ENCODE measurements around the gene ACTN1. TPM values are rescaled to one million over a fixed set of nuclear protein-coding genes. Genes with fewer than 3 reads are reported as not detected.

The ACTN1 gene
- polyA plus RNA-seq, 3 donors: 41.4 to 75.0 (median 69.4) TPM

GRCh38 chr14:68932231-68932630 lies 46.9 kb downstream of the ACTN1 start:
- H3K79me2 ChIP-seq (ENCODE audit: insufficient read depth, low read length): peaks cover 96% of the 10 kb centered on the region
- Mint-ChIP-seq H3K4me1 (peaks cover 89% of the 10 kb centered on the region), H3K9me3 (no peaks in the 10 kb centered on the region), H3K27ac (peak overlapping the region; percentile 97 to 99 (median 99)), H3K4me3 (no peak overlapping the region), H3K36me3 (peaks cover 26 to 52% of the 10 kb centered on the region in 2 donors), H3K27me3 (ENCODE audit: low read depth in 3 of 3) (peaks cover 0 to 1% (median 0%) of the 10 kb centered on the region in 3 donors)
- peak overlapping the region; percentile 14 for H3K4me2 ChIP-seq (replicated peaks; ENCODE audit: extremely low read depth, low read length, poor library complexity, severe bottlenecking)
- H2AFZ ChIP-seq (ENCODE audit: insufficient read depth, low read depth, low read length, poor library complexity, severe bottlenecking): no peak overlapping the region
- WGBS (ENCODE audit: insufficient coverage): no CpG with 5 or more reads among the region's 4 CpGs
- H3K36me3 ChIP-seq (replicated peaks in 1 of 2; ENCODE audit: control insufficient read depth in 1 of 2, insufficient read depth in 2 of 2, low read length in 2 of 2): peaks cover 0 to 13% of the 10 kb centered on the region in 2 donors
- peak overlapping the region; percentile 76 for H3K9ac ChIP-seq (ENCODE audit: insufficient read depth, low read length, poor library complexity, severe bottlenecking)
- H3K4me1 ChIP-seq (ENCODE audit: control insufficient read depth in 1 of 2, insufficient read depth in 2 of 2, low read length in 2 of 2): peaks cover 73 to 83% of the 10 kb centered on the region in 2 donors
- no peaks in the 10 kb centered on the region for H4K20me1 ChIP-seq (ENCODE audit: insufficient read depth, low read length)
- peak; percentile 59 to 83 (median 66) for DNase-seq
- peak overlapping the region; percentile 87 to 95 for H3K27ac ChIP-seq (ENCODE audit: low read depth in 1 of 2, low read length in 2 of 2)
- intact Hi-C loops (cut with micrococcal nuclease): loop anchor here in 1 of 2 donors (5.0 kb wide), 1 partner anchor 110 kb away; no protein-coding TSS in a partner anchor
- H3K9me3 ChIP-seq (replicated peaks in 1 of 2; ENCODE audit: control insufficient read depth in 1 of 2, insufficient read depth in 1 of 2, low read length in 2 of 2): no peaks in the 10 kb centered on the region
- no peaks in the 10 kb centered on the region for H3K27me3 ChIP-seq (ENCODE audit: control insufficient read depth in 2 of 2, insufficient read depth in 2 of 2, low read length in 2 of 2)
- no peak overlapping the region for H3K4me3 ChIP-seq (replicated peaks in 1 of 3; ENCODE audit: low read depth in 2 of 3, low read length in 3 of 3)
- no peak for TF ChIP-seq CTCF (IDR thresholded peaks at IDR 0.05)

DNA sequence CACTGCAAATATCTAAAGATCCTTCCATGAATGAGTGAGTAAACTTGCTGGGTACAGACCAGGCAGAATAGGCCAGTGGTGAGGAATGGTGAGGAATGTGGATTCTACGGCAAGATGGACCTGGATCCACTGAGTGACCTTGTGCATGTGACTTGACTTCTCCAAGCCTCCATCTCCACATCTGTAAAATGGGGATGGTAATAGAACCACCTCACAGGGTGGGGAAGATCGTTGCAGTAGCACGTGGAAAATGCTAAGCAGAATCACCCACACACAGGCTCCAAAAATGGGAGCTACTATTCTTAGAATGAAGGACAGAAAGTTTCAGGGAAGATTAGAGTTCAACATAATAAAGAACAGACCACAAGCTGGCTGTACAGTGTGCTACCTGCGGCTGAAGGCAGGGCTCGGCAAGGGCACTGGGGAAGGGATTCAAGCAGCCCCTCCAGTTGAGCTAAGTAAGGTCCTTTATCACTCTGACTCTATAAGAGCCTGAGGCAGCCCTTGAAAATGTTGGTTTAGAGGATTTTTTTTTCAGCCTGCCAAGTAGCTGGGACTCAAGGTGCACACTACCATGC lies 47.5 kb downstream of the ACTN1 start:
- H3K27ac ChIP-seq (ENCODE audit: low read depth in 1 of 2, low read length in 2 of 2): peak overlapping the region; percentile 87 to 95
- peaks cover 74 to 83% of the 10 kb centered on the region in 2 donors for H3K4me1 ChIP-seq (ENCODE audit: control insufficient read depth in 1 of 2, insufficient read depth in 2 of 2, low read length in 2 of 2)

More for the DNA sequence above, 47.5 kb downstream of the ACTN1 start:
- H3K36me3 ChIP-seq (replicated peaks in 1 of 2; ENCODE audit: control insufficient read depth in 1 of 2, insufficient read depth in 2 of 2, low read length in 2 of 2): peaks cover 0 to 9% of the 10 kb centered on the region in 2 donors
- H3K4me3 Mint-ChIP-seq: peak overlapping the region in 1 of 2 donors; percentile 45
- no peak for DNase-seq
- H3K4me2 ChIP-seq (replicated peaks; ENCODE audit: extremely low read depth, low read length, poor library complexity, severe bottlenecking): no peak overlapping the region
- H2AFZ ChIP-seq (ENCODE audit: insufficient read depth, low read depth, low read length, poor library complexity, severe bottlenecking): no peak overlapping the region
- H3K9me3 Mint-ChIP-seq: peaks cover 0 to 5% (median under 1%) of the 10 kb centered on the region in 7 donors
- intact Hi-C loops (cut with micrococcal nuclease): loop anchor here in 1 of 2 donors (5.0 kb wide), 1 partner anchor 111 kb away; no protein-coding TSS in a partner anchor
- H3K9me3 ChIP-seq (replicated peaks in 1 of 2; ENCODE audit: control insufficient read depth in 1 of 2, insufficient read depth in 1 of 2, low read length in 2 of 2): peaks cover 0 to 1% of the 10 kb centered on the region in 2 donors
- H3K9ac ChIP-seq (ENCODE audit: insufficient read depth, low read length, poor library complexity, severe bottlenecking): peak overlapping the region; percentile 76
- H3K27me3 ChIP-seq (ENCODE audit: control insufficient read depth in 2 of 2, insufficient read depth in 2 of 2, low read length in 2 of 2): no peaks in the 10 kb centered on the region
- TF ChIP-seq CTCF (IDR thresholded peaks at IDR 0.05): no peak
- peaks cover 27 to 52% of the 10 kb centered on the region in 2 donors for H3K36me3 Mint-ChIP-seq
- WGBS (ENCODE audit: insufficient coverage): 92% methylated on average over 2 of the region's 5 CpGs
- peak overlapping the region; percentile 97 to 99 (median 99) for H3K27ac Mint-ChIP-seq
- no peaks in the 10 kb centered on the region for H4K20me1 ChIP-seq (ENCODE audit: insufficient read depth, low read length)
- H3K4me3 ChIP-seq (replicated peaks in 1 of 3; ENCODE audit: low read depth in 2 of 3, low read length in 3 of 3): no peak overlapping the region
- peaks cover 96% of the 10 kb centered on the region for H3K79me2 ChIP-seq (ENCODE audit: insufficient read depth, low read length)
- peaks cover 0 to 1% (median 0%) of the 10 kb centered on the region in 3 donors for H3K27me3 Mint-ChIP-seq (ENCODE audit: low read depth in 3 of 3)
- H3K4me1 Mint-ChIP-seq: peaks cover 91% of the 10 kb centered on the region

All from CD14-positive monocyte (primary cell).